HG03159 (cell line): Measurements from ENCODE around the gene LAGE3.
"Not testable (repeated sequence)": the region's sequence is repeated elsewhere in the genome, so short reads cannot be mapped to it uniquely, and the experiment has no call there.

Experiments used
- ATAC-seq: cut with Tn5 transposase; IDR thresholded peaks from one replicate; pipeline ENCODE4 v1.9.1; 2021; ENCODE audit warnings: mild to moderate bottlenecking, moderate library complexity; ENCODE audit not compliant: unreplicated experiment

The LAGE3 gene

DNA sequence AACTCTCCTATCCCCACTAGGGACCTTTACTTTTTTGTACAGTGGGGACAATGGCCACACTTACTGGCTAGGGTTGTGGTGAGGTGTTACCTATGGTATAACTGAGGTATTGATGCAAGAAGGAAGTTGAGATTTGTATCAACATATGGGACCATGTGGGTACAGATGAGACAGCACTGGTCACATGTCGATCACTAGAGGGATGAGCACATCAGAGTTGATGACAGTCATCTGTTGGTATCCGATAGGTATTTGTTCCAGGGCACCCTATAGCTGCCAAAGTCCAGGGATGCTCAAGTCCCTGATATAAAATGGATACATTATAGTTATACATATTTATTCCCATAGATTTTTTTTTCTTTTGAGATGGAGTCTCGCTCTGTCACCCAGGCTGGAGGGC lies 23.9 kb upstream of the LAGE3 start:
- ATAC-seq: no peak

DNA sequence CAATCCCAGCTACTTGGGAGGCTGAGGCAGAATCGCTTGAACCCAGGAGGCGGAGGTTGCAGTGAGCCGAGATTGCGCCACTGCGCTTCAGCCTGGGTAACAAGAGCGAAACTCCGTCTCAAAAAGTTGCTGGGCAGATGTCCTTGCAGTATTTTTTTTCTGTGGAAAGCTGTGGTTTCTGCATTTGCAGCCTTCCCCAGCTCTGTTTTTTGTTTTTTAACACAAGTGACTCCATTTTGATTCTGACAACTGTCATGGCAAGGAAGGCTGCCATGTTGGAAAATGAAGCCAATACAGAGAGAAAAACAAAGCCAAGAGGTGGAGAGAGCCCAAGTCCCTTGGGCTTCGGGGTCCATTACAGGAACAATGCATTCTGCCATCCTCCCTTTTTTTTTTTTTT lies 23.0 kb upstream of the LAGE3 start:
- ATAC-seq: no peak

DNA sequence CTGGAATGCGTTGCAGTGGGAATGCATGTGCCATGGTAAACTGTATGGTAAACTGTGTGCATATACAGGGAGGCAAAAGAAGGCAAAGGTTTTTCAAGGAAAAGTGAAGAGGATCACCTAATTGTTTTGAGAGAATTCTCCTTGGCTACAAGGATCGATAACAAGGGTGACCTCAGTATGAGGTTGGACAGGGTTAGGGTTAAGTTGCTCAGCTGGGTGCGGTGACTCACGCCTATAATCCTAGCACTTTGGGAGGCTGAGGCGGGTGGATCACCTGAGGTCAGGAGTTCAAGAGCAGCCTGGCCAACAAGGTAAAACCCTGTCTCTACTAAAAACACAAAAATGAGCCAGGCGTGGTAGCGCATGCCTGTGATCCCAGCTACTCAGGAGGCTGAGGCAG lies 22.3 kb upstream of the LAGE3 start:
- not testable (repeated sequence) for ATAC-seq

DNA sequence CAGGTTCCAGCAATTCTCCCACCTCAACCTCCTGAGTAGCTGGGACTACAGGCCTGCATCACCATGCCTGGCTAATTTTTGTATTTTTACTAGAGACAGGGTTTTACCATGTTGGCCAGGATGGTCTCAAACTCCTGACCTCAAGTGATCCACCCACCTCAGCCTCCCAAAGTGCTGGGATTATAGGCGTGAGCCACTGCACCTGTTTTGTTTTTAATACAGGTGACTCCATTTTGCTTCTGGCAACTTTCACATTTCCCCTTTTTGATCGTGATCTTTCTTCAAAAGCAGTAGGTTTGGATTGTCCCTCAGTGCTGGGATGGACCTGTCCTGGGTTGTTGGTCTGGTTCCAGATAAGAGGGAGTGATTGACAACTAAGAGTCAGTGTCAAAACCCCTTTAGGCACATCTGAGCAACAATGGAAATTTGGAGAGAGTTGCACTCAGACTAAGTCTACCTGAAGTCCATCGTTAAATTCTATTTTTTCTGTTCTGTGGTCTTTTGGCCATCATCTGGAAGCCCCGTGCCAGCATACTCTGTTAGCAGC lies 17.6 kb upstream of the LAGE3 start:
- ATAC-seq: not testable (repeated sequence)

DNA sequence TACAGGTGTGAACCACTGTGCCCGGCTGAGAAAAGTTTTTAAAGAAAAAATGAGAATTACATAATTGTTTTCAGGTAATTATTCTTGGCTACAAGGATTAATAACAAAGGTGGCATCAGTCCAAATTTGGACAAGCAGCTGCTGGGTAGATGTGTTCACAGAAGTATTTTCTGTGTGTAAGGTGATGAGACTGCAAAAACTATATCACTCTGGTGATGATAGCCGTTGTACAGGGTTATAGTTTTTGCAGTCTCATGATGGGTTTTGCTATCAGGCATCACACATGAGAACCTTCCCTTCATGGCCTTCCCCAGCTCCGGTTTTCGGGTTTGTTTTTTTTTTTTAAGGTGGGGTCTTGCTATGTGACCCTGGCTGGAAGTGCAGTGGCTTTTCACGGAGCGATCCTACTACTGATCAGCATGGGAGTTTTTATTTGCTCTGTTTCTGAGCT lies 16.4 kb upstream of the LAGE3 start:
- ATAC-seq: no peak

DNA sequence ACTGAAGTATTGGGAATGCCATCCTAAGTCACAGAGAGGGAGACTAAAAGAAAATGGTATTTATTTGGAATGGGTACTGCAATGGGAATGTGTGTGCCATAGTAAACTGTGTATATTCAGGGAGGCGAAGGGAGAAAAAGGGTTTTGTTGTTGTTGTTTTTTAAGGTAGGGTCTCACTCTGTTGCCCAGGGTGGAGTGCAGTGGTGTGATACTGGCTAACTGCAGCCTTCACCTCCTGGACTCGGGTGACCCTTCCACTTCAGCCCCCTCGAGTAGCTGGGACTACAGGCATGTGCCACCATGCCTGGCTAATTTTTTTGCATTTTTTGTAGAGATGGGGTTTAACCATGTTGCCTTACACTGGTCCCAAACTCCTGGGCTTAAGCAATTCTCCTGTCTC lies 15.6 kb upstream of the LAGE3 start:
- no peak for ATAC-seq

DNA sequence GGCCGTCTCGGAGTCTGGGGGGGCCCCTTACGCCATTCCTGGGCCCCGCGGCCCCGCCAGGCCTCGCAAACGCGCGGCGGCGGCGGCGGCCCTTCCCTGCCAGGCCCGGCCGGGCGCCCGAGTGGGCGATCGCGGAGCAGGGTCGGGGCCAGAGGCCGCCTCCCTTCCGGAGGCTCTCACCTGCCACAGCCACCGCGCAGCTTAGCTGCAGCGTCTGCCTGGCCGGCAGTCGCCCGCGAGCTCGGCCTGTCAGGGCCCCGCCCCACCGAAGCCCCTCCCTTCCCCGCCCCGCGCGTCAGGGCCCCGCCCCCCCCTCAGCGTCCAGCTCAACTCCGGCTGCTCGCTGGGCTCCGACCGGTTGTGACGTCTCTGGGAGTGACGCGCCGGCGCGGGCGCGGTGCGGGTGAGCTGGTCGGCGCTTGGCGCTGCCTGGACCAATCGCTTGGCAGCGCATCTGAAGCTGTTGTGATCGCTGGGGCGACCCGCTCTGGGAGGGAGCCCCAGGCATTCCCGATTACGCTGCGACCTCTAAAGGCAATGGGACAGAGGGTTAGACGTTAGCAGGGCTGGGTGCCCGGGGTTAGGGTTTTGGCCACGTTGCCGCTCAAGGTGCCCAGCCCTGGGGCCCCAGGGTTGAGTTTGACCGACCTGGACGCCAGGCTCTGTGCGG lies 11.5 kb upstream of the LAGE3 start, which contains the start of gene SLC10A3:
TSS of gene SLC10A3 (minus strand) at position 216 of the 670 bp plus-strand sequence. CDS start 1,689 bp downstream, outside the sequence.
- peak; percentile 78 for ATAC-seq

DNA sequence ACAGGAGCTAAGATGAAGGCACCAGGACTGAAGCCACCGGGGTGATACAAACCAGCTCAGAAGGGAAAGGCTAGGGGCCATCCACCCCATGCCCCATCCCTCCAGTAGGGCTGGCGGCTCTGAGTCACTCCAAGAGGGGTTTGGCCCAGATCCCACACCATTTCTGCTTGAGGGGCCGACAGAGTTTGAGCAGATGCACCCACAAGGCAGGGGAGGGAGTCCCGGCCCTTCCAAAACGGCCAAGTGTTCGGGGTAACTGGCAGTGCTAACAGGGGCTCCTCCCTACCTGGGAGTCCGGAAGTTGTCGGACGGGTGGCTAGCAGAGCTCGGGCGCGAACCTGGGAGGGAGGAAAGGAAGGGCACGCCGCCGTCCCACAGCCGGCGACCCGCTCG lies 10.9 kb upstream of the LAGE3 start:
- ATAC-seq: no peak

DNA sequence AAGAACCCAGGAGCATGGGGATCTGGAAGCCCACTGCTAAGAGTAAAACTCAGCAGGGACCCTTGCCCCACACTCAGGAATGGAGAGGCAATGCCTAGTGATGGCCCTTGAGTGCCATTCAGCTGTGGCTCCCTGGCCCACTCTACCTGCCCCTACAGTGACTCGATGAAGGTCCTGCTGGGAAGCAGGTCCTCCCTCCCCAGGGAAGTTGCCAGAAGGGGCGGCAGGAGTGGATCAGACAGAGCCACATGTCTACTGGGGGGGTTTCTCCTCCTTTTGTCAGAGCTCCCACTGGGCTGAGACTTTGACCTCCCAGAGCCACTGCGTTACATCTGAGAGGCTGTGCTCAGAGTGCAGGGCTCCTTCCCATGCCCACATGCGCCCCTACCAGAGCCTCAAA lies 10.1 kb upstream of the LAGE3 start:
- ATAC-seq: no peak

DNA sequence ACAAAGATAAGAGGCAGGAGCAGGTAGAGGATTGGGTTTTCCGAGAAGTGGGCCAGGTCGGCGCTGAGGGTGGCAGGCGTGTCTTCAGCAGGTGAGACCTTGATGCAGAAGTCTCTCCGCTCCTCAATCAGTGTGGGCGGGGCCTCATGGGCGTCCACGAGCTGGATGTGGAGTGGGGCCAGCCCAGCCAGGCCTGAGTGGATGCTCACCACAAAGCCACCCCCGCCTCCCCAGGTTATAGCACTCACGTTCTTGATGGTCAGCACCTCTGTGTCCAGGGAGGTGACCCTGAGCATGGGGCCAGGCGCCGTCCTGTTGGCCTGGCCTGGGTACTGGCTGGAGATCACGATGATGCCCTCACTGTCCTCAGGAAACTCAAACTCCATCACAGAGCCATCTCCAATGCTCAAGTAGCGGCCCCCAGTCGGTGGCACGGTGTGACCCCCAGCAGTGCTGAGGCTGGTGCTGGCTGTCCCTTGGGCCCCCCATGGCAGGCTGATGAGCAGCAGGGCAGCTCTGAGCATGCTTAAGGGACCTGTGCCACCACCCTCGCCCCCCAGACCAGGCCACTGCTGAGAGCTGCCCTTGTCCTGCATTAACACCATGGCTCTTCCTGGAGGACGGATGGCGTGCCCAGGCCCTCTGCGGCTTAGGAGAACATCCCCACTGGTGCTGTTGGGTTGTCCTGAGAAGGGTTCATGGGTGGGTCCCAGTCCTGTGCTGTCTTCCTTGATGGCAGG lies 9.4 kb upstream of the LAGE3 start:
- no peak for ATAC-seq

DNA sequence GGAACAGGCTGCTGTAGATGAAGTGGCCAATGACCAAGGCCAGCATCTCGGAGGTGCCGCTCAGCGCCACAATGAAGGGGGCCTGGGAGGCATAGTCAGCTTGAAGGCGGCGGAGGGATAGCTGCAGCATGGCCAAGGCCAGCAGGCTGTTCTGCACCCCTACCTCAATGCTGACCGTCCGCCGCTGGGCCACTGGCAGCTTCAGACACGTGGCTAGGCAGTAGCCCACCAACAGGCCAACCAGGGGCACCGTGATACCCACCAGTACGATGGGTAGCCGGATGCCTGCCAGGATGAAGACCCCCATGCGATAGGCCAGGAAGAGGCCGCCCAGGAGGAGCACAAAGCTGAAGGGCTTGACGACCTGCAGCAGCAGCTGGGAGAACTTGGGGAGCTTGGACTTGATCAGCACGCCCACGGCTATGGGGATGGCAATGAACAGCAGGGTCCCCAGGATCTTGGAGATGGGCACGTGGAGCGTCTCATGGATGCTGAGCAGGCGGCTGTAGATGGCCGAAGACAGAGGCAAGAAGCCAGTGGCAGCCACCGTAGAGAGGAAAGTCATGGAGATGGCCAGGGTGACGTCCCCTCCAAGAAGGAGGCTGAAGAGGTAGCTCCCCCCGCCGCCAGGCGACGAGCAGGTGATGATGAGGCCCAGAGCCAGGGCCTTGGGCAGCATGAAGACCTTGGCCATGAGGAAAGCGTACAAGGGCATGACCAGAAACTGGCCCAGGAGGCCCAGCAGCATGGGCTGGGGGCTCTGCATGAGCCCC lies 8.6 kb upstream of the LAGE3 start:
- ATAC-seq: no peak

DNA sequence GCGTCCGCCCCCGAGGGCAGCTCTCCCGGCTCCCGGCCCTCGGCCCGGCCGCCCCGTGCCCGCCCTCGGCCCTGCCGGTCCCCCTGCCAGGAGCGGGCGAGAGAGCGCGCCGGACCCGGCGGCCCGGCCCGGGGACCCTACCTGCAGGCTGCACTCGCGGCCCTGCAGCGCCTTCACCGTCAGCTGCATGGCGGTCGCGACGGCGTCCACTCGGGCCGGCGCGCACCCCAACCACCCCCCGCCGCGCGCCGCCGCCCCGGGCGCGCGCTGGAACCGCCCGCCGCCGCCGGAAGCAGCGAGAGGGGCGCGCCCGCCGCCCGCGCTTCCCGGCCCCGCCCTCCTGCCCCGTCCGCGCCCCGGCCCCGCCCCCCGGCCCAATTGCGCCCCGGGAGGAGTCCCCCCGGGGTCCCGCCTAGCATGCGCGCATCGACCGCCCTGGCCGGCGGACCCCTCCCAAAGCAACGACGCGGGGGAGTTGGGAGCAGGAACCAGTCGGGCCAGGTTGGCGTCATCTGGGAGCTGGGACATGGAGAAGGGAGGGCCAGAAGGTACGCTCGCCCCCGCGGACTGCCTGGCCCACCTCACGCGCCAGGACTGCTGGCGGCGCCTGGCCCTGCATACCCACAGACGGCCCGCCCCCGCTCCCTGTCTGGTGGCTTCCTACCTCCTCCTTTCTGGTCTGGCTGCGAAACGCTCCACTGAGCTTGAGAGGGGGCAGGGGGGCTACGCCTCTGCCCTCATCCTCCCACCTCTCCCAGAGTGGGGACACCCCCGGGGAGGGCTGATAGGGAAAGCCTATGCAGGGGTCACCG lies 7.5 kb upstream of the LAGE3 start, which contains the start of gene UBL4A:
TSS of gene UBL4A (minus strand) at position 220 of the 812 bp plus-strand sequence. CDS start at position 189, 31 bp downstream.
- peak; percentile 28 for ATAC-seq

DNA sequence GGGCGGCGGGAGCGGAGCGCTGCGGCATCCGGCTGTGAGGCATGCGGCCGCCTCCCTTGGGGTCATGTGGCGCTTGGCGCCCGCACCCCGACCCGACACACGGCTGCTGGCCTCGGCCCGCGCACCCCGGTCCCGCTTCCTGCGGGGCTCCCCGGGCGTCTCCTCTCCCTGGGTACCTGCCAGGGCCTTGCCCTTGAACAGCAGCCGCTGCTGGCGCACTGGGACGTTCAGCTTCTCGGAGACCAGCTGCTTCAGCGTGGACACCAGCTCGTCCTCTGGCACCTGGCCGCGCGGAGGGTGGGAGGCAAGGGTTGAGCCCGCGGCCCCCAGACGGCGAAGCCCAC lies 6.9 kb upstream of the LAGE3 start:
- ATAC-seq: no peak

DNA sequence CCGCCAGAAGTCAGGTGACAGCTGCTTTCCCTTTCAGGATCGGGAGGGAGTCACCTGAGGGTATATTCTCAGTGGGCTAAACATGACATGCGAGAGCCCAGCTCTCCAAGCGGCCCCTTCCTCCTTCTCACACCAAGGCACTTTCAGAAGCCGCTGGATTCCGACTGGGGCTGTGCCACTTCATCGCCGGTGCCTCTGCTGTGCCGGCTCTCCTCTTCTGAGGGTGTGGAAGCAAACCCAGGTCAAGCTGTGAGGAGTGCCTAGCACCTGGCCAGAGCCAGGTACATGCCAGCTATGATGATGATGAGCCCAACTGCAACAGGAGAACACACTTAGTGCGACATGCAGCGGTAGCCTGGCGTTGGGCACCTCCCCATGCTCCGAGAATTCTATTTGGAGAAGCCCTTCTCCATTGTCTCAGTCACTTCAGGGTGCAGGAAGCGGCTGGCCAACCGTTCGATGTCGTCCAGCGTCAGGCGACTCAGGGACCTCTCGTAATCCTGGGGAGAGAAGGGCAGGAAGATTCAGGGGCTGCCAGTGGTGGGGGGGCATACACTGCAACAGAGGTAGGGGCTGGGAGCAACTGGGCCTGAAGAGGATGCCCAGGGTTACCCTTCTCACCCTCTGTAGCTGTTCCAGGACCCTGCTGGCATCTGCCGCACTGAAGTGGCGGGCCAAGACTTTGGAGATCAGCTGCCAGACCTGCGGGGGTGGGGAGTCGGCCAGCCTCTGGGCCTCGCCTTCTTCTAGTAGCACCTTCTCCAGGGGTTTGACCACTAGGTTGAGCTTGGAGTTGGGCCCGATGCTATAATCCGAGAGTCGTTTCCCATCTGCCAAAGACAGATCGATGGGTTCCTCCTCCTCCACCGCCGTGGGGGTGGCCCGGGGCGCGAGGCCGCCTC lies 6.3 kb upstream of the LAGE3 start:
- ATAC-seq: no peak

DNA sequence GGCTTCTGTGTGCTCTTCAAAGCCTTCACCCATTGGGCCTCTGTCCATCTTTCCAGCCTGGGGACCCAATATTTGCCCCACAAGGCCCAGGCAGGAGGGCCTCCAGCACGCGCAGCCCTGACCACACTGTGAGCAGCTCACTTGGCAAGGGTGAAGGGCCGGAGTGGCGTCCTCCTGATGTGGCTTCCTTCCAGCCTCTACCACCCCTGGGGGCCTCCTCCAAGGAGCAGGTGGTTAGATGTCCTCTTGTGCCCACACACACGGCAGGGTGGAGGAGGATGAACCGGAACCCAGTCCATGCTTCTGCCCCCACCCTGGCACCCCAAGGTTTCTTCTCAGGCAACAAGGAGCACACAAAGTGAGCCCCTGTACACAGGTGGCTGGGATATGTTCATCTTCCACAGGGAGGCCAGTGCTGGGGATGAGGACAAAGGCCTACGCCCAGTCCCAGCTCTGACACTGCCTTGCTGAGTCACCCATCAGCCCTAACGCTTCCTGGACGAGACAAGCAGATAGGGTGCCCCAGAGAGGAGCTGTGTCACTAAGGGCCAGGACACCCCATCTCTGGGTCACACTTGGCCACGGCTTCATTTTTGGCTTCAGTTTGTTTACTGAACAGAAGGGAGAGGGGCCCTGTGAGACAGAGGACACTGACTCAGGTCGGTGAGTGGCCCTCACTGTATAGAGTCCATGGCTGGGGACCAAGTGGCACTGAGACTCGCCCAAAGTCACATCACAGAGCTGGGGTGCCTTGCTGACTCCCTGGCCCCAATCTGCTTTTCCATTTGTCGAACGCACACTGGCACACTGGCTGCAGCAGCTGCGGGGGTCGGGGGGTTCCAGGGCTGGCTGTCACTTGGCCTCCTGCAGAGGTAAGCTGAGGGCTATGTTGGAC lies 5.4 kb upstream of the LAGE3 start:
- ATAC-seq: no peak

DNA sequence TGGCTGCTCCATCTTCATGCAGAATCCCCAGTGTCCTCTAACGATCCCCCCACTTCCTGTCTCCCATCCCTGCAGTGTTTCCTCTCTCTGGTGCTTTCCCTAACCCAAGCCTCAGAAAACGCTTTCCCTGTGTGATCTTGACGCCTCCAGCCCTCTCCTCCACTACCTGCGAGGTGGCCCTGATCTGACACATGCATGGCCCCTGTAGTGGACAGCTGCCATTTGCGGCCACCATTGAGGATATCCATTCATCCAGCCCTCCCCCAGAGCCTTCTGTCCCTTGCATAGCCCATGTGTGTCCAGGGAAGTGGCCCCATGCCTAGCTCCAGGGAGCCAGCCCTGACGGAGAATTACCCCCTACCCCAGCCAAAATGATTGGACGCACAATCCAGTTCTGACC lies 4.2 kb upstream of the LAGE3 start:
- no peak for ATAC-seq

DNA sequence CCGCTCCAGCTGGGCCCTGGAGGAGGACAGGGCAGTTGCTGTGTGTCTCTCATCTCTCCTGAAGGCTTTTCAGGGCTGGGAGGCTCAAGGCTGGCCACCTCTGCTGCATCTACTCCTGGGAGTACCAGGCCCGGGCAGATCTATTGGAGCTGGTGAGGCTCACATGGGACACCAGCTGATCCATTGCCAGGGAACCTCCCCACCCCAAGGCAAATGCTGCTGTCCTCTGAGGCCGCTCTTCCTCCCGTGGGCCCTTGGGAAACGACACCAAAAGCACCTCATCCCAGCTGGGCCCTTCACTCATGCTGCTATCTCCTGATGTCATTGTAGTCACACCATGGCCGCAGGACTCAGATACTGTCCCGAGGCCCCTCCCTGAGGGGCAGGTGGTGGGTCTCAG lies 3.7 kb upstream of the LAGE3 start:
- no peak for ATAC-seq

DNA sequence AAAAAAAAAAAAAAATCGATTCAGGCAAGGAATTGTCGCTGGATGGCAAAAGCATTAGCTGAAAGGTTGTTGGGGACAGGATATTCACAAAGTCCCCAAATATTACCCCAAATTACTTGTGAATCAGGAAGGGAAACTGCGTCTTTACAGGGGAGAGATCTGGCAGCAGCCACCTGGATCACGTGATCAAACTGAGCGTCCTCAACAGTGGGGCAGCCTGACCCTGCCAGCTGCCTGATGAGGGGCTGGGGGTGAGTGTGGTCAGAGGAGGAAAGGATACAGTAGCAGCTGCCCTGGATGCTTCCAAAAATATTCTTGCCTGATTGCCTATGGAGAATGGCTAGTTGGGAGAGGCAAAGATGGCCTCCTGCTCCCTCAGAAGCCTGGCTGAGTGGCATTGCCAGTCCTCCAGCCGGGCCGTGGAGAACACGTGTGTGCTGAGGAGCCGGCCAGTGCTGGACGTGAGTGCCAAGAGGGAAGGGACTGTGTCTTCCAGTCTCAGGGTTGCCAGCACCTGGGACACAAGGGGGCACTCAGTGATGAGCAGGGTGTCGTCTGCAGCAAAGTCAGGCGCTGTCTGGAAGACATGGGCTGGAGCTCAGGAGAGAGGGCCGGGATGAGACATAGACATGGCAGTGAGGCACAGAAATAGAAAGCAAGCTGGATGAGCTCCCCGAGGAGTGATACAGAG lies 3.0 kb upstream of the LAGE3 start:
- no peak for ATAC-seq
